ENCODE results near the gene GTF3C5.

DNA sequence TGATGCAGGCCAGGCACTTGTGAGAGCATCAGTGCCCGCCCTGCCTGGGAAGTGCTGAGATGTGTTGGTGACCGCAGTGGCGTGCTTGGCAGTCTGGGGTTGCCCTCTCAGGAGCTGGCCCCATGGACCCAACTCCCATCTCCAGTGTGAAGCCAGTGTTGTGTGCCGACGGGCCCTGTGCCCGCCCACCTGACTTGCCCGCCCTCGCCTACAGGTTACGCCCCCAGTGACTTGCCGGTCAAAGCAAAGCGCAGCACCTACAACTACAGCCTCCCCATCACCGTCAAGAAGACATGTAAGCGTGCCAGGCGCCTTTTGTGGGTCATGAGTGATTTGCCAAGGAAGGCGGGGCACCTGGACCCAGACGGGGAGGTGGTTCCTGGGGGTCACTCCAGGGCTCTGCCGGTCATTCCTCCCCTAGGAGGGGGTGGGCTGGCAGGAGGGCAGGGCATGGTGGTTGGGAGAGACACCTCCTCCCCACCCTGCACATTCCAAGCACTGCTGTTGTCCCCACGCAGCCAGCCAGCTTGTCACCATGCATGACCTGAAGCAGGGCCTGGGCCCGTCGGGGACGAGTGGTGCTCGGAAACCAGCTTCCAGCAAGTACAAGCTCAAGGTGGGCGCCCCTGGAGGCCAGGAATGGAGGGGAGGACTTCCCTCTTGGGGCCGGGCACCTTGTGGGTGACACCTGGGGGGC lies 23.5 kb downstream of the GTF3C5 start:
- TF ChIP-seq POLR2A (IDR thresholded peaks at IDR 0.05), result no peak
- no peak for TF ChIP-seq POLR2AphosphoS5 (IDR thresholded peaks at IDR 0.05)
- TF ChIP-seq, protein P1, sequence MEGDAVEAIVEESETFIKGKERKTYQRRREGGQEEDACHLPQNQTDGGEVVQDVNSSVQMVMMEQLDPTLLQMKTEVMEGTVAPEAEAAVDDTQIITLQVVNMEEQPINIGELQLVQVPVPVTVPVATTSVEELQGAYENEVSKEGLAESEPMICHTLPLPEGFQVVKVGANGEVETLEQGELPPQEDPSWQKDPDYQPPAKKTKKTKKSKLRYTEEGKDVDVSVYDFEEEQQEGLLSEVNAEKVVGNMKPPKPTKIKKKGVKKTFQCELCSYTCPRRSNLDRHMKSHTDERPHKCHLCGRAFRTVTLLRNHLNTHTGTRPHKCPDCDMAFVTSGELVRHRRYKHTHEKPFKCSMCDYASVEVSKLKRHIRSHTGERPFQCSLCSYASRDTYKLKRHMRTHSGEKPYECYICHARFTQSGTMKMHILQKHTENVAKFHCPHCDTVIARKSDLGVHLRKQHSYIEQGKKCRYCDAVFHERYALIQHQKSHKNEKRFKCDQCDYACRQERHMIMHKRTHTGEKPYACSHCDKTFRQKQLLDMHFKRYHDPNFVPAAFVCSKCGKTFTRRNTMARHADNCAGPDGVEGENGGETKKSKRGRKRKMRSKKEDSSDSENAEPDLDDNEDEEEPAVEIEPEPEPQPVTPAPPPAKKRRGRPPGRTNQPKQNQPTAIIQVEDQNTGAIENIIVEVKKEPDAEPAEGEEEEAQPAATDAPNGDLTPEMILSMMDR (IDR thresholded peaks at IDR 0.05), result no peak

Data from stomach (tissue), 4 donors.